Esophagus squamous epithelium (tissue), 4 donors: ENCODE data around the gene TPCN2.

Experiments used
- POLR2A ChIP-seq, 4 donors: fragments of 450-650 bp; IDR thresholded peaks; one replicate each; pipeline ENCODE4 v1.6.1; 2017; ENCODE audit warnings: antibody characterized with exemption in 4 of 4, mild to moderate bottlenecking in 4 of 4, moderate library complexity in 3 of 4
- TF ChIP-seq, protein P1 (sequence below), 6 experiments: fragments of 450-650 bp in 4 of 6; fragments of 200-600 bp in 2 of 6; sonication (generic) in 2 of 6; IDR thresholded peaks; one replicate each; pipeline ENCODE4 v1.5.1; 2016 to 2019; ENCODE audit warnings: antibody characterized with exemption in 6 of 6, mild to moderate bottlenecking in 4 of 6, moderate library complexity in 4 of 6

DNA sequence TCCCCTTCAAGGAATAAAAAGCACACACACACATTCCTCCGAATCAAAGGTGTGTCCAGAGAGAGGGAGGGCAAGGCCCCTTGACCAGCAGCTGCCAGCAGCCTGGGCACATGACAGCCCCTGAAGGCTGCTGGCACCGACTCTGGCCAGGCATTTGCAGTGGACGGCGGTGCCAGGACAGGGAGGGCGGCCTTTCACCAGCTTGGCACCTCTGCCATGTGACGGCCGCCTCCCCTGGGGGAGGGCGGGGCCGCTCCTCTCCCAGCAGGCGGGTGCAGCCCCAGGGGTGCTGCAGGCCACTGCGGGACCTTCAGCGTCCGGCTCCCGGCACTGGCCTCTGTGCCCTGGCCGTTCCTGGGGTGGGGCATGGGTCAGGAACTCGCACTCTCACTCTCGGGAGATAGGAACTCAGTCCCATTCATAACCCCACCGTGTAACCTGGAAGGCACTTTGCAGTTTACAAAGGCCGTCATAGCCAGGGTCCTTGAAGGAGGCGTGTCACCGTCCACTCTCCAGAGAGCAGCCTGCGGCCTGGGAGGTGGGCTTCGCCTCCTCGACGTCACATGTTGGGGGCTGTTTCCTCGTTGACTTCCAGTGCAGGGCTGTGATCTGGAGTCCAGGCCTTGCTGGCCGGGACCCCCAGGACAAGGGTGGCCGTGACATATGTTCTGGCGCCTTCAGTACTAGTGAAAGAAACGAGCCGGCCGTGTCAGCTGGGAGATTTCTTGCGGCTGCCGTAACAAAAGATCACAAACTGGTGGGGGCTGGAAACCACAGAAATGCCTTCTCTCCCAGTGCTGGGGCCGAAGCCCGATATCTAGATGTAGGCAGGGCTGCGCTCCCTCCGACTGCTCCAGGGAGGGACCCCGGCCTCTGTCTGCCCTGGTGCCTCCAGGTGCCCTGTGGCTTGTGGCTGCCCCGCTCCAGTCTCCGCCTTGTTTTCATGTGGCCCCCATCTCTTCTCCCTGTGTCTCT, 67.1 kb downstream of the TPCN2 start:
- TF ChIP-seq, protein P1, sequence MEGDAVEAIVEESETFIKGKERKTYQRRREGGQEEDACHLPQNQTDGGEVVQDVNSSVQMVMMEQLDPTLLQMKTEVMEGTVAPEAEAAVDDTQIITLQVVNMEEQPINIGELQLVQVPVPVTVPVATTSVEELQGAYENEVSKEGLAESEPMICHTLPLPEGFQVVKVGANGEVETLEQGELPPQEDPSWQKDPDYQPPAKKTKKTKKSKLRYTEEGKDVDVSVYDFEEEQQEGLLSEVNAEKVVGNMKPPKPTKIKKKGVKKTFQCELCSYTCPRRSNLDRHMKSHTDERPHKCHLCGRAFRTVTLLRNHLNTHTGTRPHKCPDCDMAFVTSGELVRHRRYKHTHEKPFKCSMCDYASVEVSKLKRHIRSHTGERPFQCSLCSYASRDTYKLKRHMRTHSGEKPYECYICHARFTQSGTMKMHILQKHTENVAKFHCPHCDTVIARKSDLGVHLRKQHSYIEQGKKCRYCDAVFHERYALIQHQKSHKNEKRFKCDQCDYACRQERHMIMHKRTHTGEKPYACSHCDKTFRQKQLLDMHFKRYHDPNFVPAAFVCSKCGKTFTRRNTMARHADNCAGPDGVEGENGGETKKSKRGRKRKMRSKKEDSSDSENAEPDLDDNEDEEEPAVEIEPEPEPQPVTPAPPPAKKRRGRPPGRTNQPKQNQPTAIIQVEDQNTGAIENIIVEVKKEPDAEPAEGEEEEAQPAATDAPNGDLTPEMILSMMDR (IDR thresholded peaks at IDR 0.05), result no peak
- no peak for TF ChIP-seq POLR2A (IDR thresholded peaks at IDR 0.05)
